Mesendoderm (in vitro differentiated cells): ENCODE measurements around the gene PDE12.

Source experiments
- DNase-seq: peaks from one replicate; pipeline ENCODE4 v3.0.0; 2013
- H2AK5ac ChIP-seq: 2 replicates; pipeline ENCODE4 v1.6.1; 2013; ENCODE audit warnings: low read length, inconsistent platforms
- H2BK120ac ChIP-seq: 2 replicates; pipeline ENCODE4 v1.6.1; 2013; ENCODE audit warnings: low read depth, mild to moderate bottlenecking, low read length, moderate library complexity, mixed read lengths
- H2BK15ac ChIP-seq: replicated peaks from 2 replicates; pipeline ENCODE4 v1.6.1; 2013; ENCODE audit warnings: low read depth, mild to moderate bottlenecking, moderate library complexity
- H2BK5ac ChIP-seq: 2 replicates; pipeline ENCODE4 v1.6.1; 2013; ENCODE audit warnings: low read length, inconsistent platforms
- H3K18ac ChIP-seq: 2 replicates; pipeline ENCODE4 v1.6.1; 2013; ENCODE audit warnings: mild to moderate bottlenecking, low read length, mixed read lengths
- H3K23ac ChIP-seq: one replicate; pipeline ENCODE4 v1.6.1; 2013; ENCODE audit warnings: low read length
- H3K27ac ChIP-seq: 2 replicates; pipeline ENCODE4 v1.5.1; 2013; ENCODE audit warnings: low read depth, mild to moderate bottlenecking, inconsistent platforms, low read length, moderate library complexity
- H3K27me3 ChIP-seq: 2 replicates; pipeline ENCODE4 v1.6.1; 2013; ENCODE audit warnings: low read length, control low read depth, mild to moderate bottlenecking, inconsistent platforms; ENCODE audit not compliant: insufficient read depth, poor library complexity
- H3K36me3 ChIP-seq: 2 replicates; pipeline ENCODE4 v1.6.1; 2013; ENCODE audit warnings: low read length, inconsistent platforms; ENCODE audit not compliant: control insufficient read depth, insufficient read depth
- H3K4ac ChIP-seq: one replicate; pipeline ENCODE4 v1.6.1; 2013; ENCODE audit warnings: low read depth, mild to moderate bottlenecking, low read length, moderate library complexity
- H3K4me1 ChIP-seq: 2 replicates; pipeline ENCODE4 v1.6.1; 2013; ENCODE audit warnings: low read depth, low read length, inconsistent platforms; ENCODE audit not compliant: control insufficient read depth
- H3K4me2 ChIP-seq: 2 replicates; pipeline ENCODE4 v1.6.1; 2013; ENCODE audit warnings: low read length
- H3K4me3 ChIP-seq: 2 replicates; pipeline ENCODE4 v1.5.1; 2013; ENCODE audit warnings: mild to moderate bottlenecking, low read length
- H3K56ac ChIP-seq: one replicate; pipeline ENCODE4 v1.6.1; 2013; ENCODE audit warnings: low read length
- H3K79me1 ChIP-seq: 2 replicates; pipeline ENCODE4 v1.6.1; 2013; ENCODE audit warnings: low read length, inconsistent platforms
- H3K79me2 ChIP-seq: 2 replicates; pipeline ENCODE4 v1.6.1; 2013; ENCODE audit warnings: mild to moderate bottlenecking, low read length; ENCODE audit not compliant: control insufficient read depth, insufficient read depth
- H3K9ac ChIP-seq: 2 replicates; pipeline ENCODE4 v1.6.1; 2013; ENCODE audit warnings: low read length, inconsistent platforms
- H4K5ac ChIP-seq: one replicate; pipeline ENCODE4 v1.6.1; 2013; ENCODE audit warnings: low read length
- H4K8ac ChIP-seq: one replicate; pipeline ENCODE4 v1.6.1; 2013; ENCODE audit warnings: low read depth, mild to moderate bottlenecking, control low read depth, low read length, moderate library complexity
- WGBS: extraction: QIAGEN DNeasy Blood & Tissue Kit; methylation state at CpG from one replicate; pipeline ENCODE4 v1.1.7; 2013; ENCODE audit warnings: low lambda C conversion rate, missing lambda C conversion rate; ENCODE audit not compliant: insufficient coverage; ENCODE audit errors: extremely low coverage; 5-methylcytosine and 5-hydroxymethylcytosine counted together

Gene PDE12

GRCh38 chr3:57544181-57545125 lies 11.6 kb upstream of the PDE12 start, which contains the start of gene DNAH12:
DNAH12 (minus strand) TSS chr3:57544344; CDS start chr3:57542870, 1,474 bp downstream.
- Histone ChIP-seq H3K79me2 (no peaks in the 10 kb centered on the region), H3K27me3 (no peaks in the 10 kb centered on the region), H3K4ac (no peak within 1 kb of the TSS), H3K4me1 (no peaks in the 10 kb centered on the region), H2BK120ac (no peak within 1 kb of the TSS), H4K5ac (no peak within 1 kb of the TSS), H4K8ac (no peak within 1 kb of the TSS), H2BK15ac (no peak within 1 kb of the TSS), H2BK5ac (no peak within 1 kb of the TSS), H3K9ac (no peak within 1 kb of the TSS), H3K27ac (no peak within 1 kb of the TSS), H3K36me3 (no peaks in the 10 kb centered on the region), H3K4me3 (no peak within 1 kb of the TSS), H3K79me1 (no peaks in the 10 kb centered on the region), H3K56ac (no peak within 1 kb of the TSS), H3K18ac (no peak within 1 kb of the TSS), H2AK5ac (no peak within 1 kb of the TSS), H3K23ac (no peak within 1 kb of the TSS), H3K4me2 (peak within 1 kb of the TSS; percentile 56)
- peak; percentile 99 for DNase-seq
- WGBS = no CpG with 5 or more reads among the region's 20 CpGs

- H3K56ac ChIP-seq = no peak overlapping the region
- no peak overlapping the region for H3K4ac ChIP-seq
- H3K9ac ChIP-seq = no peak overlapping the region
- H3K79me1 ChIP-seq = no peaks in the 10 kb centered on the region
- no peak overlapping the region for H3K4me3 ChIP-seq
- no peak overlapping the region for H3K4me2 ChIP-seq
- WGBS = no CpG with 5 or more reads among the region's 7 CpGs
- H3K36me3 ChIP-seq = no peaks in the 10 kb centered on the region
- H2AK5ac ChIP-seq = no peak overlapping the region
- H3K79me2 ChIP-seq = no peaks in the 10 kb centered on the region
- H3K27me3 ChIP-seq = no peaks in the 10 kb centered on the region
- no peak overlapping the region for H3K23ac ChIP-seq
- no peak overlapping the region for H3K27ac ChIP-seq
- DNase-seq = no peak
- no peak overlapping the region for H2BK15ac ChIP-seq
- H3K18ac ChIP-seq = peak overlapping the region; percentile 39
- H2BK120ac ChIP-seq = no peak overlapping the region
- H2BK5ac ChIP-seq = no peak overlapping the region
- H4K5ac ChIP-seq = no peak overlapping the region
- H3K4me1 ChIP-seq = no peaks in the 10 kb centered on the region
- no peak overlapping the region for H4K8ac ChIP-seq
These were observed 10.3 kb upstream of the PDE12 start for GRCh38 chr3:57545636-57546268.

- Histone ChIP-seq H4K8ac (no peak overlapping the region), H2BK120ac (no peak overlapping the region), H2BK15ac (no peak overlapping the region), H3K79me1 (no peaks in the 10 kb centered on the region), H4K5ac (no peak overlapping the region), H3K9ac (no peak overlapping the region), H3K4me2 (no peak overlapping the region), H3K27me3 (no peaks in the 10 kb centered on the region), H3K23ac (no peak overlapping the region), H3K56ac (no peak overlapping the region), H3K4me1 (no peaks in the 10 kb centered on the region), H3K18ac (no peak overlapping the region), H2AK5ac (no peak overlapping the region), H3K79me2 (no peaks in the 10 kb centered on the region), H2BK5ac (no peak overlapping the region), H3K4ac (no peak overlapping the region), H3K4me3 (no peak overlapping the region), H3K36me3 (no peaks in the 10 kb centered on the region), H3K27ac (no peak overlapping the region)
- no CpG with 5 or more reads among the region's 1 CpG for WGBS
- DNase-seq = peak; percentile 35
These were observed 9.5 kb upstream of the PDE12 start for GRCh38 chr3:57546616-57547015.

- Histone ChIP-seq H3K23ac (no peak overlapping the region), H4K8ac (peak overlapping the region; percentile 29), H3K4me2 (peak overlapping the region; percentile 59), H3K4me3 (peak overlapping the region; percentile 46), H2AK5ac (no peak overlapping the region), H3K18ac (no peak overlapping the region), H3K4me1 (no peaks in the 10 kb centered on the region), H3K9ac (peak overlapping the region; percentile 63), H3K4ac (no peak overlapping the region), H3K79me2 (peaks cover 13% of the 10 kb centered on the region), H2BK5ac (no peak overlapping the region), H4K5ac (no peak overlapping the region), H3K56ac (peak overlapping the region; percentile 94), H3K79me1 (peaks cover 7% of the 10 kb centered on the region), H3K27me3 (no peaks in the 10 kb centered on the region), H2BK120ac (no peak overlapping the region), H3K27ac (no peak overlapping the region), H2BK15ac (no peak overlapping the region), H3K36me3 (no peaks in the 10 kb centered on the region)
- WGBS = no CpG with 5 or more reads among the region's 8 CpGs
- DNase-seq = no peak
These were observed 768 bp upstream of the PDE12 start for GRCh38 chr3:57555306-57555705.

- Histone ChIP-seq H3K4me3 (peak overlapping the region; percentile 83), H2AK5ac (no peak overlapping the region), H3K9ac (peak overlapping the region; percentile 88), H2BK15ac (no peak overlapping the region), H3K56ac (peak overlapping the region; percentile 94), H3K18ac (no peak overlapping the region), H3K27ac (peak overlapping the region; percentile 41), H3K4me1 (no peaks in the 10 kb centered on the region), H3K4me2 (peak overlapping the region; percentile 100), H3K79me2 (peaks cover 13% of the 10 kb centered on the region), H3K36me3 (no peaks in the 10 kb centered on the region), H3K79me1 (peaks cover 7% of the 10 kb centered on the region), H2BK5ac (no peak overlapping the region), H3K23ac (peak overlapping the region; percentile 51), H4K8ac (no peak overlapping the region), H3K4ac (peak overlapping the region; percentile 74), H4K5ac (no peak overlapping the region), H2BK120ac (no peak overlapping the region), H3K27me3 (no peaks in the 10 kb centered on the region)
- WGBS = no CpG with 5 or more reads among the region's 54 CpGs
- DNase-seq = no peak
These were observed 498 bp downstream of the PDE12 start for GRCh38 chr3:57556459-57557084.
